Kidney (tissue), 14 donors: ENCODE data around the gene GPR78. TPM values are rescaled to one million over a fixed set of nuclear protein-coding genes. Genes with fewer than 3 reads are reported as not detected.

ENCODE experiments used
- DNase-seq, 5 donors: peaks; one replicate each; pipeline ENCODE4 v3.0.0-alpha.2; 2013 to 2020
- FAIRE-seq: peaks from 2 replicates; lab custom pipeline; 2012; peaks lifted over from hg19 to GRCh38; lab: Jason Lieb, UNC
- H3K27ac ChIP-seq, 2 donors: one replicate each; pipeline ENCODE4 v1.7.0; 2013; ENCODE audit warnings: low read depth in 2 of 2, low read length in 2 of 2, inconsistent platforms in 1 of 2
- H3K27me3 ChIP-seq: one replicate; pipeline ENCODE4 v1.7.1; 2013; ENCODE audit warnings: low read length, inconsistent platforms; ENCODE audit not compliant: control insufficient read depth, insufficient read depth
- H3K36me3 ChIP-seq, 3 donors: one replicate each; pipeline versions ENCODE4 v1.7.0 to v1.7.1; 2013; ENCODE audit warnings: low read length in 3 of 3, control low read depth in 1 of 3, inconsistent platforms in 1 of 3; ENCODE audit not compliant: insufficient read depth in 3 of 3, control insufficient read depth in 2 of 3
- H3K4me1 ChIP-seq, 3 donors: one replicate each; pipeline versions ENCODE4 v1.7.0 to v1.7.1; 2013; ENCODE audit warnings: low read length in 3 of 3, inconsistent platforms in 1 of 3, low read depth in 1 of 3; ENCODE audit not compliant: control insufficient read depth in 2 of 3, insufficient read depth in 2 of 3
- H3K4me3 ChIP-seq, 3 donors: one replicate each; pipeline versions ENCODE4 v1.7.0 to v1.8.1; 2013; ENCODE audit warnings: low read length in 3 of 3, control low read depth in 1 of 3, inconsistent platforms in 1 of 3
- H3K9ac ChIP-seq, 3 donors: one replicate each; pipeline versions ENCODE4 v1.7.0 to v1.7.1; 2013; ENCODE audit warnings: low read length in 3 of 3, control low read depth in 1 of 3, inconsistent platforms in 1 of 3
- H3K9me3 ChIP-seq, 3 donors: one replicate each; pipeline versions ENCODE4 v1.7.0 to v1.7.1; 2013; ENCODE audit warnings: low read length in 3 of 3, control low read depth in 1 of 3, inconsistent platforms in 1 of 3; ENCODE audit not compliant: control insufficient read depth in 2 of 3, insufficient read depth in 1 of 3
- CTCF ChIP-seq: IDR thresholded peaks from 3 replicates; pipeline ENCODE4 v1.5.1; 2012; ENCODE audit warnings: mild to moderate bottlenecking, moderate library complexity, borderline replicate concordance; ENCODE audit not compliant: insufficient read depth; ENCODE audit errors: extremely low read depth
- intact Hi-C: fragments of 100-400 bp; cut with DNase I; formaldehyde crosslinking; loops from one replicate; pipeline ENCODE4 v1.11.1; 2022
- polyA plus RNA-seq: library from polyadenylated mRNA; stranded (reverse); fragments of 350-450 nt; fragmentation: Illumina TruSeq; extraction: RNeasy Lipid Tissue Mini Kit (QIAGEN cat#74804); gene quantifications from one replicate; pipeline ENCODE4 v1.2.3, GENCODE V29; 2014; ENCODE audit warnings: low read depth, low replicate concordance; ENCODE audit not compliant: insufficient read depth
- total RNA-seq: library from RNA; stranded (reverse); fragmentation: NEBNext Ultra II Directional; extraction: Animal tissue kit (Norgen Biotek cat#: 25700); gene quantifications from one replicate; pipeline ENCODE4 v1.2.1, GENCODE V29; 2021
- donor health status: control.
- donor health status: control.
- donor health status: control.
- donor health status: control.
- donor health status: control.
- donor health status: DM: yes; HTN: yes; CAD: no.
- donor health status: Normal renal cell carcinoma (clear cell type).

GPR78 gene
- total and polyA plus RNA-seq, 2 donors from 2014 or later = not detected

- H3K27ac ChIP-seq = no peak overlapping the region
- no peak for TF ChIP-seq CTCF
- no peak overlapping the region for H3K9ac ChIP-seq
- H3K4me3 ChIP-seq = no peak overlapping the region
- H3K9me3 ChIP-seq = no peaks in the 10 kb centered on the region
- FAIRE-seq (no peak), DNase-seq (peak in 2 of 5 donors; percentile 34 to 69)
- intact Hi-C loops = no loop called here
- H3K27me3 ChIP-seq = no peaks in the 10 kb centered on the region
- no peaks in the 10 kb centered on the region for H3K36me3 ChIP-seq
- peaks cover 0 to 5% (median 0%) of the 10 kb centered on the region in 3 donors for H3K4me1 ChIP-seq
Observed at GRCh38 chr4:8587469-8588195, 7.4 kb downstream of the GPR78 start.

GRCh38 chr4:8588196-8588470, 7.9 kb downstream of the GPR78 start:
- intact Hi-C loops = no loop called here
- Histone ChIP-seq H3K27ac (no peak overlapping the region), H3K4me3 (no peak overlapping the region), H3K36me3 (no peaks in the 10 kb centered on the region), H3K9me3 (no peaks in the 10 kb centered on the region), H3K4me1 (peaks cover 0 to 5% (median 0%) of the 10 kb centered on the region in 3 donors), H3K27me3 (no peaks in the 10 kb centered on the region), H3K9ac (no peak overlapping the region)
- no peak for DNase-seq
- TF ChIP-seq CTCF = no peak
- no peak for FAIRE-seq

GRCh38 chr4:8589336-8589735, 9.1 kb downstream of the GPR78 start:
- Histone ChIP-seq H3K4me3 (no peak overlapping the region), H3K4me1 (peaks cover 0 to 7% (median 0%) of the 10 kb centered on the region in 3 donors), H3K36me3 (no peaks in the 10 kb centered on the region), H3K27ac (no peak overlapping the region), H3K9me3 (no peaks in the 10 kb centered on the region), H3K27me3 (peaks cover 3% of the 10 kb centered on the region), H3K9ac (no peak overlapping the region)
- no peak for FAIRE-seq
- intact Hi-C loops = no loop called here
- DNase-seq = peak in 1 of 5 donors; percentile 49
- TF ChIP-seq CTCF = no peak
